Activated CD4-positive, alpha-beta T cell treated with anti-CD3 and anti-CD28 coated beads for 4 hours (primary cell): ENCODE results near the gene SAP30L.

ENCODE experiments used
- DNase-seq, 2 donors: peaks; one replicate each; pipeline ENCODE4 v3.0.0-alpha.2; 2020

Gene SAP30L

GRCh38 chr5:154482528-154483449 lies 37.0 kb downstream of the SAP30L start:
- no peak for DNase-seq

DNA sequence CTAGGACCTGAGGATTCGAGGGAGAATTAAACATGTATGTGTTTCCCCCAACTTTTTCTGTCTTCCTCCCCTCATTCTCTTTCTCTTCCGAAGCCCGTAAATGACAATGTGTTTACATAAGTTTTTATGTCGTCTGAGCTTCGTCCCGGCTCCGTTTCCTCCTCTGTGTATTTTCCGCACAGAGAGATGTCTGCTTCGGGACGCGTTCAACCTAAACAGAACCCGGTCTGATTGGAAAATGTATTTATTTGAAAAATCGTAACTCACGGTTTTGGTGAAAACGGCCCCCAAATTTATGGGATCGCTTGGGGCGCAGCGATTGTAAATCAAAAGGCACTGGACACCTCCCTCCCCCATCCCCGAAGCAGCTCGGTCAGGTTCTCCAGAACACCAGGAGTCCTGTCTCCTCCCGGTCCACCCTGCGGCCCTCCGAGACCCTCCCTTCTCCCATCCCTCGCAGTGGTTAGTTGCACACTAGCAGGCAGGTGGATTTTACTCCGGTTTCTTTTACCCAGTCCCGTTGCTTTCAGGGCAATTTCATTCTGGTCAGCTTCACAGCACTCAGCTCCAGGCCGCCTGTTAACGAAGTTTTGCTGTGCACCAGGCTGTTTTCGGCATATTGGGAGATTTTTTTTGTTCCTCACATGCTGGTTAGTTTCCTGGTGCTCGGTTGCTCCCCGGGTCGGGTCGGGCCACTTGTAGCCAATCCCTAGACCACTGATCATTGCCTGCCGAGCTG lies 38.0 kb downstream of the SAP30L start:
- DNase-seq = no peak

- no peak for DNase-seq
Measured at GRCh38 chr5:154484393-154485095, 38.7 kb downstream of the SAP30L start.

GRCh38 chr5:154485096-154485491 lies 39.3 kb downstream of the SAP30L start:
- no peak for DNase-seq

- DNase-seq = no peak
Measured at GRCh38 chr5:154485850-154486426, 40.1 kb downstream of the SAP30L start.

DNA sequence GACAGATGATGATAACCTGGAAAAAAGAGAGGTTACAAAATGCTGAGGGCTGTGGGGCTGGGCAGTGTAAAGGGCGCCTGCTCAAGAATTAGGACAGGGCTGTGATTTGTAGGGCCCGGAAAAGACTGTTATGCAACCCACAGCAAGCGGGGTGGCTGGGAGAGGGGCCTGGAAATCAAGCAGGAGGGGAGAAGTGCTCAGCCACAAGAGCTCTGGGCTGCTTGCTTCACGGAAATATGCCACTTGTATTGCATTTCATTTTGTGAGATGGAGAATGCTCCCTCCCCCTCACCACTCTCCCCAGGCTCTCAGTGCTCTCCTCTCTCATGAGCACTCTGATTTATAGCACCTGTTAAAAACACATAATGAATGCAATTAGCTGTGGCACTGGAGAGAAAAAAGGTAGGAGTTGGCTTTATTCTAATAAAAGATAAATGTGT lies 40.6 kb downstream of the SAP30L start:
- DNase-seq = no peak

DNA sequence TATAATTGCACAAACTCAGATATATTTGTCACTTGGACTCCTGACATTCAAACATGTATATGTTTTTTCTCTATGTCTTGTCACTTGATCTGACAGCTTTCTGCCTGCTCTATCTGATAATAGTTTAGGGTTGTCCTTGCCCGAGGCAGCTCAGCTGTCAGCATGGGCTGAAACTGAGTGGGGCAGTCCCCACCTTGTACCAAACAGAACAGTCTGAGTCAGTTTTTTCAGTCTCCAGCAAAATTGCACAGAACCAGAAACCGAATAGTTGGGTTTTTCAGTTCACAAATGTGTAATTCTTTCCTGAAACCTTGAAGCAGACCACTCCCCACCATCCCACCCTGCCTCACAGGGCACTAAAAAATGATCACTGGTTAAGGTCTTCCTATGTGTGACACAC lies 41.7 kb downstream of the SAP30L start:
- no peak for DNase-seq

DNA sequence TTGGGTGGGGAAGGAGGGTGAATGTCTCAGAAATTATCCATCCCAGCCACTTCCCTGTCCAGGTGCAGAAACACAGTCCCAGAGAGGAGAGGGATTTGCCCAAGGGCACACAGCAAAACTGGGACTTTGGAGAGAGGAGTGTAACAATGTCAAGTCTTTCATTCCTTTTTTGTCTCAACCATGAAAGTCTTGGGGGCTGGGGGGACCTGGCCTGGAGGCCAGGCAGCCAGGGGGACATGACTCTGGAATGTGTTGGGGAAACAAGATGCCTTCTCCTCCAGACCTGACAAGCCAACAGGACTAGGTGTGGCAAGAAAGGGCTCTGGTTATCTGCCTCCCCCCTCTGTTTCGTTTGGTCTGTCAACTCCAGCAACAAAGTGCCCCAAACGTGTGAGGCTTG lies 46.1 kb downstream of the SAP30L start:
- DNase-seq = no peak

GRCh38 chr5:154493274-154493673 lies 47.5 kb downstream of the SAP30L start:
- no peak for DNase-seq

DNA sequence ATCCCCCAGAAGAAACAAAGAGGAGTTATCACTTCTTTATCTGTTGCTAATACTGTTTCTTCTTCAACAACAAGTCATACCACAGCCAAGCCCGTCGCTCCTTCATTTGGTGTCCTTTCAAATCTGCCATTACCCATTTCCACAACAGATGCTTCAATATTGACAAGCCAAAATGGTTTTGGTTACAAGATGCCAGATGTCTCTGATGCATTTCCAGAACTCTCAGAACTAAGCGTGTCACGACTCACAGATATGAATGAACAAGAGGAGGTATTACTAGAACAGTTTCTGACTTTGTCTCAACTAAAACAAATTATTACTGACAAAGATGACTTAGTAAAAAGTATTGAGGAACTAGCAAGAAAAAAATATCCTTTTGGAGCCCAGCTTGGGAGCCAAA lies 48.2 kb downstream of the SAP30L start:
- no peak for DNase-seq

DNA sequence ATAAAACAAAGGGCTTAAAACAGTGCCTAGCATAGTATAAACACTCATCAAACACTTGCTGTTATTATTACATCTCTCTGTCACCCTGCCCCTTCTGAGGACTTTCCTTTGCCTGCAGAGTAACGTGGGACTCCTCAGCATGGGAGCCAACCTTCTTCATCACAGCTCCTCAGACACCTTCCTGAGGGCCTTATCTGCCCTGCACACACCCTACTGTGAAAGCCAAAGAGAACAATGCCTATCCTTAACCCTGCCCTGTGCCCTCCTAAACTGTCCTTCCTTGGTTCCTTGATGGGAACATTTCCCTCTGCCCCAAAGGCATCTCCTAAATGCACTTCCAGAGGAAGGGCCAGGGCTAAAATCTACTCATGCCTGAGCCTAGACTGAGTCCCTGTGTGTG lies 52.8 kb downstream of the SAP30L start:
- DNase-seq = no peak

- no peak for DNase-seq
Measured at GRCh38 chr5:154498994-154499393, 53.2 kb downstream of the SAP30L start.

DNA sequence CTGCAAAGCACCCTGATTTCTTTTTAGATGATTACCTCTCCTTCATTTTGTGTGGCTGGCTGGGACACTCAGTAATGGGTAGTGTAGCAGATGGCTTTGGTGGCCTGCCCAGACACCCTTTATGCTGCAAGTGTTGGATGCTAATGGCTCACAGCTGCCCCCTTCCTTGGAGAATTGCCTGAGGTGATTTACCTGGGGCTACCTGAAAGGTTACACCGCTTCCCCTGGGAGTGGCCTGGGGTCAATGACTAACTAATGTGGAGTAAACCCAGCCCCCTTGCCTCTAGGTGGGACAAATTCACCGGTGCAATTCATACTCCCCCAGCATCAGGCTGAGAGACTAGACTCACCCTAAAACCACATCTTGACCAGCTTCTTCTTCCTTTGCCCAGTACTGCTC lies 55.8 kb downstream of the SAP30L start:
- no peak for DNase-seq

GRCh38 chr5:154502180-154502579 lies 56.4 kb downstream of the SAP30L start:
- DNase-seq = no peak

GRCh38 chr5:154503698-154504039 lies 57.9 kb downstream of the SAP30L start:
- no peak for DNase-seq

GRCh38 chr5:154505567-154505966 lies 59.8 kb downstream of the SAP30L start:
- DNase-seq = no peak

GRCh38 chr5:154506049-154506715 lies 60.4 kb downstream of the SAP30L start:
- DNase-seq = no peak

GRCh38 chr5:154506716-154507080 lies 60.9 kb downstream of the SAP30L start:
- DNase-seq = no peak

DNA sequence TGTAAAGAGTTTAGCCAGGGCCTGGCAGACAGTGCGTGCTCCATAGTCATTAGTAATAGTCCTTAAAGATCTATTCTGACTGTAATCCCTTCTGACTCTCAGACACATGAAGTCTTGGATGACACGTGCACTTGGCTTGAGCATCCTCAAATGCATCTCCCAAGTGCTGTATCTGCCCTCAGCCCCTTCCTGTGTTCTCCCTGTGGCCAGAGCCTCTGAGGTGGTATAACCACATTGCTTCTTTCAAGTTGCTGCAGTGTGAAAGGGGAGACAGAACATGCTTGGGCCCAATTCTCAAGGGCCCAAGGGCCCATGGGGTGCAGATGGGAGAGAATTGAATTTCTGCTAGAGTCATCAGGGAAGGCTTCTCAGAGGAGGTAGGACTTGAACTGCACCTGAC lies 62.3 kb downstream of the SAP30L start:
- no peak for DNase-seq

DNA sequence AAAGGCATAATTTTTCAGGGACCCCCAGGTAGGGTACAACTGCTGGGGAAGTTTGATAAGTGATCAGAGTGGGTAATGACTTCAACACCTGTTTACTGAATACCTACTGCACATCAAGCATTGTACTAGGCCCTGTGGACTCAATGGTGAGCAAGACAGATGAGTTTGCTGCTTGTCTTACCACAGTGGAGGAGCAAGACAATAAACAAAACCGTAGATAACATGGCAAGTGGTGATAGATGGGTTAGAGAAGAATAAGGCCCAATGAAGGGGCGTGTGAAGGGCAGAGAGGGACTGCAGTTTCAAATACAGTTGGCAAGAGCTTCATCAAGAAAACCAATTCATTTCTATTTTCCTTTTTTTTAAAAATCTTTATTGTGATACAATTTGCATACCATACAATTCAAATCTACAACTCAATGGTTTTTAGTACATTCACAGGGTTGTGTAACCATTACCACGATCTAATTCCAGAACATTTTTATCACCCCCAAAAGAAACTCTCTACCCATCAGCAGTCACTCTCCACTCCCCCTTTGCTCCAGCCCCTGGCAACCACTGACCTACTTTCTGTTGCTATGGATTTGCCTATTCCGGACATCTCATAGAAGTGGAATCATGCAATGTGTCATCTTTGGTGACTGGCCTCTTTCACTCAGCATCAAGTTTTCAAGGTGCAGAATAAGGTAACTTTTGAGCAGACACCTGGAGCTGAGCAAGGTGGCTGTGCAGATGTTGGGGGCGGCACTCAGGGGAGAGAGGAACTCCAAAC lies 64.2 kb downstream of the SAP30L start:
- no peak for DNase-seq
